Keratinocyte (primary cell): ENCODE measurements around the gene PRRG1. TPM values are rescaled to one million over a fixed set of nuclear protein-coding genes. Genes with fewer than 3 reads are reported as not detected.
"Not testable (repeated sequence)": the region's sequence is repeated elsewhere in the genome, so short reads cannot be mapped to it uniquely, and the experiment has no call there.

ENCODE experiments used
- DNase-seq: peaks from one replicate; pipeline ENCODE4 v3.0.0-alpha.2; 2011; ENCODE audit warnings: low read depth, missing footprints, low spot score
- FAIRE-seq: peaks from 2 replicates; lab custom pipeline; 2011; peaks lifted over from hg19 to GRCh38; lab: Jason Lieb, UNC
- H2AFZ ChIP-seq: 2 replicates; pipeline ENCODE4 v1.6.0; 2012; ENCODE audit warnings: low read length, control low read depth, inconsistent platforms; ENCODE audit not compliant: control insufficient read depth
- H3K27ac ChIP-seq: 2 replicates; pipeline ENCODE4 v1.5.1; 2011; ENCODE audit warnings: low read length; ENCODE audit not compliant: control insufficient read depth, insufficient read depth
- H3K27me3 ChIP-seq: 3 replicates; pipeline ENCODE4 v1.6.0; 2011; ENCODE audit warnings: low read length; ENCODE audit not compliant: control insufficient read depth, insufficient read depth; ENCODE audit errors: extremely low read depth
- H3K36me3 ChIP-seq, 2 experiments: 2 replicates in 1 of 2; 3 replicates in 1 of 2; pipeline ENCODE4 v1.5.1; 2011; ENCODE audit warnings: low read length in 2 of 2, mild to moderate bottlenecking in 1 of 2; ENCODE audit not compliant: control insufficient read depth in 2 of 2, insufficient read depth in 2 of 2; ENCODE audit errors: extremely low read depth in 1 of 2
- H3K4me1 ChIP-seq: 3 replicates; pipeline ENCODE4 v1.5.1; 2011; ENCODE audit warnings: low read length; ENCODE audit not compliant: control insufficient read depth, insufficient read depth; ENCODE audit errors: extremely low read depth
- H3K4me2 ChIP-seq: 3 replicates; pipeline ENCODE4 v1.6.0; 2011; ENCODE audit warnings: low read depth, low read length; ENCODE audit not compliant: control insufficient read depth, insufficient read depth; ENCODE audit errors: extremely low read depth
- H3K4me3 ChIP-seq, 3 experiments: fragments of 200-600 bp in 1 of 3; sonication (generic) in 1 of 3; 2 replicates in 2 of 3; 3 replicates in 1 of 3; pipeline ENCODE4 v1.5.1; 2011 to 2016; ENCODE audit warnings: low read length in 3 of 3, mild to moderate bottlenecking in 3 of 3, control low read depth in 2 of 3, inconsistent platforms in 1 of 3, low read depth in 1 of 3, mixed read lengths in 1 of 3, mixed run types in 1 of 3, moderate library complexity in 1 of 3; ENCODE audit not compliant: control insufficient read depth in 2 of 3, insufficient read depth in 2 of 3; ENCODE audit errors: extremely low read depth in 1 of 3
- H3K79me2 ChIP-seq: 2 replicates; pipeline ENCODE4 v1.6.0; 2012; ENCODE audit warnings: low read length; ENCODE audit not compliant: control insufficient read depth, insufficient read depth
- H3K9ac ChIP-seq: 3 replicates; pipeline ENCODE4 v1.6.0; 2011; ENCODE audit warnings: low read length; ENCODE audit not compliant: control insufficient read depth, insufficient read depth; ENCODE audit errors: extremely low read depth
- H3K9me1 ChIP-seq: 3 replicates; pipeline ENCODE4 v1.6.0; 2011; ENCODE audit warnings: low read length; ENCODE audit not compliant: control insufficient read depth, insufficient read depth; ENCODE audit errors: extremely low read depth
- H3K9me3 ChIP-seq: 2 replicates; pipeline ENCODE4 v1.5.1; 2012; ENCODE audit warnings: low read depth, low read length; ENCODE audit not compliant: control insufficient read depth
- H4K20me1 ChIP-seq: 3 replicates; pipeline ENCODE4 v1.6.0; 2011; ENCODE audit warnings: low read length; ENCODE audit not compliant: control insufficient read depth, insufficient read depth; ENCODE audit errors: extremely low read depth
- dilution Hi-C: fragments of 300-500 bp; cut with MboI; formaldehyde crosslinking; loops from one replicate; pipeline ENCODE4 v1.7.0; 2020; ENCODE audit warnings: low sequenced_read_pairs; ENCODE audit not compliant: extremely low pct_ligation_motif_present
- polyA plus RNA-seq, 5 experiments: library from polyadenylated mRNA; depleted of rRNA in 3 of 5; stranded (reverse) in 3 of 5; stranded (forward) in 1 of 5; unstranded in 1 of 5; fragments of >200 nt; gene quantifications; 1 replicate in 1 of 5; 2 replicates in 3 of 5; 3 replicates in 1 of 5; pipeline versions ENCODE4 v1.2.1 to v1.2.3, GENCODE V29; 2011 to 2012; ENCODE audit warnings: missing spikeins in 2 of 5, low read depth in 1 of 5, low replicate concordance in 1 of 5
- TF ChIP-seq, protein P1 (sequence below), 3 experiments: IDR thresholded peaks in 1 of 3; conservative IDR thresholded peaks in 1 of 3; optimal IDR thresholded peaks in 1 of 3; 2 replicates in 2 of 3; 3 replicates in 1 of 3; pipeline versions ENCODE3 to v1.5.1; 2011; ENCODE audit warnings: low read length in 3 of 3, mild to moderate bottlenecking in 3 of 3, moderate library complexity in 2 of 3, control low read depth in 1 of 3, inconsistent platforms in 1 of 3; ENCODE audit not compliant: insufficient read depth in 2 of 3; ENCODE audit errors: extremely low read depth in 1 of 3

PRRG1 gene
- polyA plus RNA-seq, 1 donor (not counting 4 experiments of a cell fraction or from before 2014, with no cell fraction given), result 29.2 TPM

- H3K27ac ChIP-seq, DNase-seq, H4K20me1 ChIP-seq, H3K4me1 ChIP-seq, H3K27me3 ChIP-seq, H3K9ac ChIP-seq, H3K4me2 ChIP-seq, H3K79me2 ChIP-seq, H3K36me3 ChIP-seq, H3K9me3 ChIP-seq, H2AFZ ChIP-seq, dilution Hi-C loops, H3K4me3 ChIP-seq, H3K9me1 ChIP-seq: not testable (repeated sequence)
- FAIRE-seq, result peak; percentile 73
- TF ChIP-seq, protein P1, sequence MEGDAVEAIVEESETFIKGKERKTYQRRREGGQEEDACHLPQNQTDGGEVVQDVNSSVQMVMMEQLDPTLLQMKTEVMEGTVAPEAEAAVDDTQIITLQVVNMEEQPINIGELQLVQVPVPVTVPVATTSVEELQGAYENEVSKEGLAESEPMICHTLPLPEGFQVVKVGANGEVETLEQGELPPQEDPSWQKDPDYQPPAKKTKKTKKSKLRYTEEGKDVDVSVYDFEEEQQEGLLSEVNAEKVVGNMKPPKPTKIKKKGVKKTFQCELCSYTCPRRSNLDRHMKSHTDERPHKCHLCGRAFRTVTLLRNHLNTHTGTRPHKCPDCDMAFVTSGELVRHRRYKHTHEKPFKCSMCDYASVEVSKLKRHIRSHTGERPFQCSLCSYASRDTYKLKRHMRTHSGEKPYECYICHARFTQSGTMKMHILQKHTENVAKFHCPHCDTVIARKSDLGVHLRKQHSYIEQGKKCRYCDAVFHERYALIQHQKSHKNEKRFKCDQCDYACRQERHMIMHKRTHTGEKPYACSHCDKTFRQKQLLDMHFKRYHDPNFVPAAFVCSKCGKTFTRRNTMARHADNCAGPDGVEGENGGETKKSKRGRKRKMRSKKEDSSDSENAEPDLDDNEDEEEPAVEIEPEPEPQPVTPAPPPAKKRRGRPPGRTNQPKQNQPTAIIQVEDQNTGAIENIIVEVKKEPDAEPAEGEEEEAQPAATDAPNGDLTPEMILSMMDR (optimal IDR thresholded peaks at IDR 0.05 in 1 of 3, IDR thresholded peaks at IDR 0.05 in 1 of 3, conservative IDR thresholded peaks at IDR 0.05 in 1 of 3; ENCODE audit: extremely low read depth in 1 of 3, insufficient read depth in 2 of 3, low read length in 3 of 3), result peak in 1 of 3 experiments; percentile 19
Observed at GRCh38 chrX:37495760-37496159, 146.6 kb downstream of the PRRG1 start.

DNA sequence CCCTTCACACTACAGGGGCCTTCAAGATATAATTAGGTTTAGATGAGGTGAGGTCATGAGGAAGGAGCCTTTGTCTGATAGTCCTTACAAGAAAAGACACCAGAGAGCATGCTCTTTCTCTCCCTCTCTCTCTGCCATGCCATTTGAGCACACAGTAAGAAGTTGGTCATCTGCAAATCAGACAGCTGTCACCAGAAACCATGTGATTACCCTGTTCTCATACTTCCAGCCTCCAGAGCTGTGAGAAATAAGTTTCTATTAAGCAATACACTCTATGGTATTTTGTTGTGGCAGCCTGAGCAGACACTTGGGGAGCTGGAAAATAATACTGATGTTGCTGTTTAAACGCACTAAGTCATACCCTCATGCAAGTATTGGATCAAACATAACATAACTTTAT lies 148.0 kb downstream of the PRRG1 start:
- DNase-seq, H3K36me3 ChIP-seq, H3K9me3 ChIP-seq, FAIRE-seq, H3K9ac ChIP-seq, H3K27me3 ChIP-seq, H3K4me3 ChIP-seq, H3K4me1 ChIP-seq, H2AFZ ChIP-seq, H3K9me1 ChIP-seq, H3K79me2 ChIP-seq, dilution Hi-C loops, H3K27ac ChIP-seq, H3K4me2 ChIP-seq, H4K20me1 ChIP-seq: not testable (repeated sequence)

- H3K36me3 ChIP-seq, H4K20me1 ChIP-seq, DNase-seq, H3K27ac ChIP-seq, H3K9me1 ChIP-seq, H3K9ac ChIP-seq, H2AFZ ChIP-seq, H3K27me3 ChIP-seq, H3K4me2 ChIP-seq, H3K4me3 ChIP-seq, FAIRE-seq, H3K4me1 ChIP-seq, H3K9me3 ChIP-seq, H3K79me2 ChIP-seq, dilution Hi-C loops: not testable (repeated sequence)
Observed at GRCh38 chrX:37498323-37498722, 149.2 kb downstream of the PRRG1 start.

GRCh38 chrX:37499649-37500048 lies 150.5 kb downstream of the PRRG1 start:
- H3K9ac ChIP-seq, H3K36me3 ChIP-seq, FAIRE-seq, DNase-seq, H3K9me1 ChIP-seq, H3K27me3 ChIP-seq, H3K79me2 ChIP-seq, H4K20me1 ChIP-seq, dilution Hi-C loops, H2AFZ ChIP-seq, H3K9me3 ChIP-seq, H3K4me2 ChIP-seq, H3K4me1 ChIP-seq, H3K27ac ChIP-seq, H3K4me3 ChIP-seq: not testable (repeated sequence)
